Stimulated activated CD8-positive, alpha-beta memory T cell treated with anti-CD3 and anti-CD28 coated beads, Interleukin-12 subunit alpha, Interleukin-12 subunit beta, amount 100 ng/mL, for 4 hours (primary cell): ENCODE results near the gene TSHZ2.

Source experiments
- DNase-seq: peaks from one replicate; pipeline ENCODE4 v3.0.0-alpha.2; 2020; ENCODE audit warnings: low read depth

TSHZ2 gene

DNA sequence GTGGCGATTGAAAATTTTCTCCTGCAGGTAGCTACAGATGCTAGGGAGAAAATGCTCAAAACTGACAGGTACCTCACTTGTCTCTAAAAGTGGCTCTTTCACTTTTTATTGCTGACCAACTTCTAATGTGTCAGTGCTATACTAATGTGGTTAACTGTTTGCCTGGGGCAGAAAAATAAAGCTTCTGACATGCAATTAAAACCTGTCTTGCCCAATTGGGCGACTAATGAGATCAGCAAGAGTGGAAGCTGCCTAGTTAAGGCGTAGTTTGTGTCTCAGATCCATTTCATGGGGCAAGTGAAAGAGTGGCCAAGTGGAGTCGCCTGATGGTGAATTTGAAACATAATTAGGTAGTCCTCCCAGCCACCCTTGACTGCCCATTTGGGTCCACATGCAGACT is 193.3 kb downstream of the TSHZ2 start:
- no peak for DNase-seq

DNA sequence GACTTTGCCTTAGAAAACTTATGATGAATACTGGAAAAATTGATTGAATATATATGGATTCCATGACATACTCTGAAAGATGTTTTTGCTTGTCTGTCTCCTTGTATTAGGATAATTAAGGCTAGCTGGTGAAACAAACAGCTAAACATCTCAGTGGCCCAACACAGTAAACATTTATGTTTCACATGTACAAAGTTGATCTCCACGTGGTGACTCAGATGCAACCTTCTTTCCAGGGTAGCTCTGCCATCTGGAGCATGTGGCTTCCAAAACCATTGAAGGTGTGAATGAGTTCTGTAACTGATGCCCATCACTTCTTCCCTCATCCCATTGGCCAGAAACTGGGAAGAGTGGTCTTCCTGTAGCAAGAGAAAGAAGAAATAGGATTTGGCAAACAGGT is 196.3 kb downstream of the TSHZ2 start:
- no peak for DNase-seq

- DNase-seq: no peak
Observed at GRCh38 chr20:53170196-53170595, 198.0 kb downstream of the TSHZ2 start.

DNA sequence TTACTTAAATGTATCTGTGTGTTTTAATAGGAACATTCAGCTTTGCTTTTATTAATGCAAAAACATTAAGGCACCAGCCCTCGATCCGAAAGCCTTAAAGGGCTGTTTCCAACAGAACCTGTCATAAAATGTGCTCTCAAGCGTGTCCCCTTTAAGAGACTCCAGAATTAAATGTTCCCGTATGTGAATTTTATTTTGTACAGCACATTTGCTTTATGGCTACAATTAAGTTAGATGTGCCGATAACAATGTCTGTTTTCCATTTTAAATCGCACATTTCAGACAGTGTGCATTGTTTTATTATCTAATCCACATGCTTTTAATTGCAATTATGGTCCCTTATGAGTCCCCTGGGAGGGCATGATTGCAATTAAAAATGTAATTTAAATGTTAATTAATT is 198.9 kb downstream of the TSHZ2 start:
- DNase-seq: no peak

- DNase-seq: no peak
Observed at GRCh38 chr20:53174454-53174853, 202.3 kb downstream of the TSHZ2 start.

DNA sequence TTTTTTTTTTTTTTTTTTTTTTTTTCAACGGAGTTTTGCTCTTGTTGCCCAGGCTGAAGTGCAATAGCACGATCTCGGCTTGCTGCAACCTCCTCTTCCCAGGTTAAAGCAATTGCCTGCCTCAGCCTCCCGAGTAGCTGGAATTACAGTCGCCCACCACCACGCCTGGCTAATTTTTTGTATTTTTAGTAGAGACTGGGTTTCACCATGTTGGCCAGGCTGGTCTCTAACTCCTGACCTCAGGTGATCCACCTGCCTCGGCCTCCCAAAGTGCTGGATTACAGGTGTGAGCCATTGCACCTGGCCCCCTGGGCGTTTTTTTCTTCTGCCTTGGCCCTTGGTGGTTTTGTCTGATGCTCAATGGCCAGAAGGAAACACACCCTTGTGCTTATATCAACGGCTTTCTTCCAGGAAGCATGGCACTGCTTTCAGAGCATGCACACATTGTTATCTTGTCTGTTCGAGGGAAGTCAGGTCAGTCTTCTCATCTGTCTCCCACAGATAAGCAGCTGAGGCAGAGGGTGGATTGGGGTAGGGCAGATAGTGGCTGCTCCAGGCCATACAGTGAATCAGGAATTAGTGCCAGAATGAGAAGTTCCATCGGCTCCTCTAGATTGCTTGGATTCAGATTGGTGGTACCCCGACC is 203.1 kb downstream of the TSHZ2 start:
- DNase-seq: no peak

- no peak for DNase-seq
Observed at GRCh38 chr20:53176134-53176533, 204.0 kb downstream of the TSHZ2 start.

DNA sequence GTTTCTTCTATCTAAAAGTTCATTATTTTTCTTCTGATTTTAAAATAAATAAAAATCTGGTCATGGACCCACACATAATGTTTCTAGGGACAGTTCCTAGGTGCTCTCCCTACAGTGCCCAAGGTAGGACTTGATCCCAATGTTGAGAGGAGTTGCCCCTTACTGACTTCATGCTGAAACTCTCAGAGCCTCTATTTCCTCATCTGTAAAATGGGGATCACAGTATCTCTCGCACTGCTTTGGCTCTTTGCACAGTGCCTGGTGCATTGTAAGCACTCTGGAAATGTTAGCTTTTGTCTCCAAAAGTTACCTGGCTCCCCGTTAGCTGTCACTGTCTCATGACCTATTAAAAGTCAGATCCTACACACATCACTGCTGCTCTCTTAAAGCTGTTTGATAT is 205.5 kb downstream of the TSHZ2 start:
- DNase-seq: no peak

- DNase-seq: no peak
Observed at GRCh38 chr20:53179749-53180148, 207.6 kb downstream of the TSHZ2 start.

GRCh38 chr20:53180928-53181362 is 208.8 kb downstream of the TSHZ2 start:
- DNase-seq: no peak

DNA sequence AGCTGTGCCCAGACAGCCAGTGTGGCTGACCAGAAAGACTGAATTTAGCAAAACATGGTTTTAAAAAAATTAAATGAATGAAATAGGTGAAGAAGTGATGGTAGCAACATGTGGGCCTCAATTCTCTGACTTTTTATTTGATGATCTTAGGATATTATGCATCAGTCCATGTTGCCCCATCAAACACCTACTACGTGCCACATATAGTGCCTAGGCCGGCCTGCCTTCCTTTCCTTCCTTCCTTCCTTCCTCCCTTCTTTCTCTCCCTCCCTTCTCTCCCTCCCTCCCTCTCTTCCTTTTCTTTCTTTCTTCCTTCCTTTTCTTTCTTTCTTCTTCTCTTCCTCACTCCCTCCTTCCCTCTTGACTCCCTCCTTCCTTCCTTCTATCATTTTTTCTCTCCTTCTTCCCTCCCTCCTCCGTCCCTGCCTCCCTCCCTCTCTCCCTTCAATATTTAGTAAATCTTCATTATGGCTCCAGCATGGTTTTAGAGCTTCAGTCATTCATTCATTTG is 209.8 kb downstream of the TSHZ2 start:
- DNase-seq: no peak

DNA sequence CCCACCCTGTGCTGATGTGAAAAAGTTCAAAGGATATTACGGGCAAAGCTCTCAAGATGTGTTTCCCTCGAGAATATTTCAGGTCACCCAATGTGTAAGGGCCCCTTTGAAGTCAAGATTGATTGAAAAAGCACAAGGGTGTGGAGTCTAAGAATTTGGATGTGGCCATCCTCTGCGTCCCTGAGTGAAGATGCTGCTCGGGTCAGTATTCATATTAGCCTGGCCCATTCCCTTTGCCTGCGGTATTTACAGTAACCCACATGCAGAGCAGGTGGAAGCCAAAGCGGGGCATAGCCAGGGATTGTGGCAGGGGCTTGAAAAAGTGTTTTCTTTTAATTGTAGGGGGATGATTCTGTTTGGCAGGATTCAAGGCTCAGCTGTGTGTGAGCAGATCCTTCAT is 211.0 kb downstream of the TSHZ2 start:
- DNase-seq: no peak

DNA sequence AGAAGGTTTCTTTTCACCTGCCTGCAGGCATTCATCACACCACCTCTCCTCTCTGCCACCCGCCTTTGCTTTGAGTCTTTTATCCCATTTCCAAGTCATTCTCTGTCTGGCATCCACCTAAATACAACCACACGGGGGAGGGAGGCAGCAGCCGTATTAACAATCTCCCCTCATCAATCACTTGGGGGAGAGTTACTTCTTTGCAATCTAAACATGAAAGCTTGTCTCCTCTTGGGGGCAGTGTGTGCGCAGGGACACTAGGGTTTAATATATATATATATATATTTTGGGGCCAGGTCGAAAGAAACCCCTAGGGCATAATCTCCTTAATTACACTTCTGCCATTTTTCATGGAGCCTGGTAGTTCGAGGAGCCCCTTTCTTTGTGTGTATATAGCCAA is 214.5 kb downstream of the TSHZ2 start:
- DNase-seq: no peak

DNA sequence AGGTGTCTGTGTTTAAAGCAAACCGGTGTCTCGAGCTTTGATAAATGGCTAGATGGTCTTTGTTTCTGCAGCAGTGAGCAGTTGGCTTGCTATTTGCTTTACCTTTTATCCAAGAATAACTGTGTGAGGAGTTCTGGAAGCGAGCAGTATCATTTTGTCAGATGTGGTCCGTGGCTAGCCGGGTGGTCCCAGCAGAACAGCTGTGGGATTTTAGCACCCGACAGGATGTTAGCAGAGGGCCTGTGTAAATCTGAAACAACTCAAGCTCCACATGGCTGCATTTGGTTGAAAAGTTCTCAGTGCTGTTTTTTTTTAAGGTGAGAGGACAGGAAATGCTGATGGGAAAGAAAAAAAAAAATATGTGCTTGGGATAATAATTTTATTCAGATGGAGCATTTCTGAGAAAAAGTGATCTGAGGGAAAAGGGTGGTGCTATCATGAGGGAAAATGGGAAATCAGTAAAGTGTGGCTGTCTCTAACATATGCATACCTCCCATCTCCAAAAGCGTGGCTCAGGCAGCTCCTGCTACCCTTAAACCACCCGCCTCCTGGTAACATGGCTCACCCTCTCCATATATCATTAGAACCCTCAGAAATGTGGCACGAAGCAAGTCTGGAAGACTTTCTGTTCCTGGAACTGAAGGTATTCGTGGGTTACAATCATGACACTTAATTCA is 215.4 kb downstream of the TSHZ2 start:
- DNase-seq: no peak

GRCh38 chr20:53190225-53190624 is 218.1 kb downstream of the TSHZ2 start:
- DNase-seq: no peak

GRCh38 chr20:53191957-53192356 is 219.8 kb downstream of the TSHZ2 start:
- DNase-seq: no peak

GRCh38 chr20:53194306-53195290 is 222.4 kb downstream of the TSHZ2 start:
- no peak for DNase-seq

DNA sequence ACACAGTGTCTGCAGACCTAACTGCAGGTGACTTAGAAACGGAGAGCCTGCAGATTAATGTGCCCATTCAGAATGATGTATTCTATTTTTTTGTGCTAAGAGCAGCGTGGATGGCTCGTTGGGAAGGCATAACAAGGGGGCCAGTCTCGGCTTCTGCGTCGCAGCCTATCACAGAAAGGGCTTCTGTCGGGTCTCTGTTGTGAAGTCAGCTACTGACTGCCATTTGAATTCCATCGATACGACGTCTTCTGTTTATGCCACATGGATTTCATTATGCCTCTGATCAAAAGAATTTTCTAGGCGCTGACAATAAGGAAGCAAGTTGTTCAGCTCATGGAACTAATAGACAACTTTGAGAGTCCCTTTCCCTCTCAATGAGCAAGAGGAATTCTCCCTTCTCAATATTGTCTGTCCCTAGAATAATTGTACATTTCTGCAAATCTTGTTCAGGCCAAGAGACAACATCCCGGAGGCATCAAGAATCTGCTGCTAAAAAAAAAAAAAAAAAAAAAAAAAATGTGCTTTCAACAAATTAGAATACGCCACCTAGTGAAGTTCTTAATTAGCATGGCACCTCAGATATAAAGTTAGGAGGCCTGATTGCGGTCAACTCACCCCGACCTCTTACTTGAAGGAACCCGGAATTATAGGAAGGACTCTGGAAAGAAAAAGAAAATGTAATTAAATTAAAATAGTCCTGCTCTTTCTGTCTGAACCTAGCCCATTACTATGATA is 223.9 kb downstream of the TSHZ2 start:
- DNase-seq: no peak

DNA sequence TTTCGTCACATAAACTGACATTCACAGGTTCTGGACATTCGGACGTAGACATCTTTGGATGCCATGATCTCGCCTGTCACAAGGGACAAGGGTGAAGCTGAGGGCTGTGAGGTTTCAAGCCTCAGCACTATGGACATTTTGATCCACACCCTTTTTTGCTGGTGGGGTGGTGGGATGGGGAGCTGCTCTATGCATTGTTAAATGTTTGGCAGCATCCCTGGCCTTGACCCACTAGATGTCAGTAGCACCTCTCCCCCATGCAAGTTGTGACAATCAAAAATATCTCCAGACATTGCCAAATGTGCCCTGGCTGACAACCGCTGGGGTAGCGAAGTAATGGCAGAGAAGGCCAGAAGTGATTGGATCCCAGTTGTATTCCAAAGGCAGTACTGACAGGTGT is 229.4 kb downstream of the TSHZ2 start:
- no peak for DNase-seq

DNA sequence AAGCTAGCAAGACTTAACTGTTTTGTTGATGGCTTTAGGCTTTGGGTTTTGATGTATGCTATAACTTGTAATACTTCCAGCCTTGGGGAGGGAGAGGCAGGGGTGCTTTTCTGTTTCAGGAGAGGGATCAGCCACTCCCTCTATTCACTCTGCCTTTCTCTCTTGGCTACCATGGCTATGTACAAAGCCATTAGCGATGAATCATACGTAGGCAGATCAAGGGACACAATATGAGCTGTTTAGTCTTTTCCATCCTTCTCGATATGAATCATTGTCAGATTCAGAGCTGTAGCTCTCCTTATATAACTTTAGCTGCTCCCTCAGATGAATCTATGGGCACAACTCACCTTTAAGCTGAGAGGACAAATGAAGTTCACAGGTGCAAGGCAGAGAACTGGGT is 230.6 kb downstream of the TSHZ2 start:
- no peak for DNase-seq

GRCh38 chr20:53205046-53205445 is 232.9 kb downstream of the TSHZ2 start:
- no peak for DNase-seq
